ENCODE results near the gene LFNG.

LFNG gene

DNA sequence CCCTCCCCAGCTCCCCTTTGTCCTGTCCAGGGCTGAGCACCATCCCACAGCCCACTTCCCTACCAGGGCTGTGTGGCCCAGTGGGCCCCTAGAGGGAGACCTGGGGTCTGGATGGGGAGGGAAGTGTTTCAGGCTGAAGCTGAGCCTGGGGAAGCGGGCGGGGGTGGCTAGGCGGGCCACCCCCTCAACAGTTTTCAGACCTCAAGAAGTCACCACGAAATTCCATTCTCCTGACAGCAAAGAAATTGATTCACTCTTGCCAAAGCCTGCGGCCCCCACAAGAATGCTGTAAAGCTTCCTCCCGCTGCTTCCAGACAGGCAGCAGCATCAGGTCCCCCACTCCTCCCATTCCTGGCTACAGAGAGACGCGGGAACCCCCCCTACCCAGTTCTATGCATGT, 2.5 kb upstream of the LFNG start:
- no peak for DNase-seq (ENCODE audit: low read depth in 2 of 2)

DNA sequence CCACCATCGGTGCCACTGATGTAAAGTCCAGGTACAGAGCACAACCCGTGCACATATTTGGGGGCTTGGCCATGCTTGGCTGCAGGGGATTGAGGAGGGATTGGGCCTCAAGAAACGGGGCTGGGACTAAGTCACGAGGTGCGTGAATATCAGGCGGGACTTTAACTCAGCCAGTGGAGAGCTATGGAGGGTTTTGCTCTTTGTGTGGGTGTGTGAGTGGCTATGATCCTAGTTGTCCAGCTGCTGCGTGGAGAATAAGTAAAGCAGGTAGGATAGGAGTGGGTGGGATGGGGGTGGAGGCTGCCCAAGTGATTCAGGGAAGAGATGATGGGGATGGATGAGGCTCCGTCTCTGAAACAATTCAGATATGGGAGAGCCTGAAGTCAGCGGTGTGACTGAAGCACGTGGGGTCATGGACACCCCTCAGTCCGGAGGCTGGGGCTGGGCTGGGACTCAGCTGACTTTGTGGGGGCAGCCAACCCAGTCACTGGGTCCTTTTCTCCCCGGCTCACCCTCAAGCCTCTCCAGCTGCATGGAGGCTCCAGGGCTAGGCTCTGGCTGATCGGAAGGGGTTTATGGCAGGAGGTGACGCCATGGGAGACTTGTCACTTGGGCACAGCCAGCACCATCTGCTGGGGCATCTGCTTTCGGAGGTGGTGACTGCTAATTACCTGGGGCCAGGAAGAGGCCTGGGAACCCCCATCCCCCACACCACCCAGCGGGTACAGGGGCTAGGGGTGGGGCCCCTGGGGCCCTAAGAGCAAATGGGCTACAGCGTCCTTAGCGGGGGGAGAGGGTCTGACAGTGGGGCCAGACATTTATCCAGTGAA, 1.7 kb upstream of the LFNG start:
- no peak for DNase-seq (ENCODE audit: low read depth in 2 of 2)

DNA sequence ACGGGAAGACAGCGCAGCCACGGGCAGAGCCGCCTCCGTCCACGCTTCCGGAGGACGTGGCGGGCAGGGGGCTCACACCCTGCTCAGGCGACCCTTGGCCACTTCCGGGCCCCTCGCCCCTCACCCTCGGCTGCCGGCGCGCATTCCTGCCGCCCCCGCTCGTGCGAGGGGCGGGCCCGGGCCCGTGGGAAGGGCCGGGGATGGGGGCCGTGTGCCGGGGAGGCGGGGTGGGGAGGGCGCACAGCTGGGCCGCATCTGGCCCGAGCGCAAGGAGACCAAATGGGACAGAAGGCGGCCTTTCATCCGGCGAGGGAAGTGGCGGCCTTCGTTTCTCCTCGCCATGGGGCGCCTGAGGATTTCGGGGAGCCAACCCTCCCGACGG, 846 bp upstream of the LFNG start:
- no peak for DNase-seq (ENCODE audit: low read depth in 2 of 2)

- DNase-seq (ENCODE audit: low read depth in 2 of 2) = no peak
Measured at GRCh38 chr7:2520131-2520760, 672 bp downstream of the LFNG start.

DNA sequence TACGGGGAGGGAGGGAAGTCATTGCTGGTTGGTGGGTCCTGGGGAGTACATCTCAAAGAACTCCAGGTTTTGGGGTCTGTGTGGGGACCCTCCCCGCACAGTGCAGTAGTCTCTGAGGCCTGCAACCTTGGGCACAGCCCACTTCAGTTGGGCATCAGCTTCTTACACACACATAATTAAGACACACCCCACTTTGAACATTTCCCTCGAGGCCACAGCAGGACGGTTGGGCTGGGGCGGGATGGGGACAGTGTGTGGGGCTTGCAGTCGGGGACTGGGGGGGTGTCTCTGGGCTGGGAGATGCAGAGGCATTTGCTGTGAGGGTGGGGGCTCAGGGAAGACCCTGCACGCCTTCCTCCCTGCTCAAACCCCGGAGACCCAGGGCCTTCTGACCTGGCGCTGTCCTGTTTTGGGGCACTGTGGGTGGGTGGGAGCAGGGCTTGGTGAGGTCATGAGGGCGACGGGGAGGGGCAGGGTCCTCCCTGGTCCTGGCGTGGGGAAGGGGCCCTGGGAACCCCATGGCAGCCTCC, 1.3 kb downstream of the LFNG start:
- no peak for DNase-seq (ENCODE audit: low read depth in 2 of 2)

DNA sequence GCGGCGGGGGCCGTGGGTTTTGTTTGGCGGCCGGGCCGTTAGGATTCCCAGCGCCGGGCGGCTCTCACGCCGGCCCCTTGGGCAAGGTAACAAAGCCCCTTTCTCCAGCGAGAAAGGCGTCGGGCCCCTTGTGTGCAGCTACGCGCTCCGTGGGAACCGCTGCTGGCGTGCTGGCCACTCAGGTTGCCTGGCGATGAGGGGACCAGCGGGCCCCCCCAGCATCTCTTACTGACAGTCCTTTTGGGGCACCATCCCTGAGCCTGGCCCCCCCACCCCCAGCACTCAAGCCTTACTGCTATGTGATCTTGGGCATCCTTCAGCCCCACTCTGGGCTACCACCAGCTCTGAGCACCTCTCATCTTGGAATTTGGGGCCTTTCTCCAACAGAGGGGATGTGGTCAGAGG, 1.8 kb downstream of the LFNG start:
- no peak for DNase-seq (ENCODE audit: low read depth in 2 of 2)

DNA sequence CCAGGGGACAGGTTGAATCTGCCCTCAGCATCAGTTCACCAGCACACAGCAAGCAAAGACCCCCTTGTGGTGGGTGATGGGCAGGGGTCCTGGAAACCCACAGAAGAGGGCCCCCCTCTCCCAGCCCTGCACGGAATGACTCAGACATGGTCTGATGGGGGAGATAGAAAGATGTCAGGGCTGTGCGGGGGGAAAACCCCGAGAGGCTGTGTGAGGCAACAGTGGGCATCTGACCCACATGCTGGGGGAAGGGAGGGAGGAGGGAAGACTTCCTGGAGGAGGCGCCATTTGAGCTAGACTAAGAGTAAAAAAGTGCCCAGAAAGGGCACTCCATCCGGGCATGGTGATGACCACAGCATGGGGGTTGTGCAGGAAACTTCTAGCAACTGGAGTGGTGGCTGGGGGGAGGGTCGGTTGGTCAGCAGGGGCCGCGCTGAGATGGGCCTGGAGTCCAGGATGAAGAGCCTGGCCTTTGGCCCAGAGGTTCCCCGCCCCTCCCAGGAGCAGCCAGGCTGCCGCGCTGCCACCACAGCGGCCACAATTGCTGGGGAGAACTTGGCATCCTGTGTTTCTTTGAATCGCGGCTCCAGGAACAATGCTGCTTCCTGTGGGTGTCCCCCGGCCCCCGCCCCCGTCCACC, 2.5 kb downstream of the LFNG start:
- peak; percentile 62 to 74 for DNase-seq (ENCODE audit: low read depth in 2 of 2)

DNA sequence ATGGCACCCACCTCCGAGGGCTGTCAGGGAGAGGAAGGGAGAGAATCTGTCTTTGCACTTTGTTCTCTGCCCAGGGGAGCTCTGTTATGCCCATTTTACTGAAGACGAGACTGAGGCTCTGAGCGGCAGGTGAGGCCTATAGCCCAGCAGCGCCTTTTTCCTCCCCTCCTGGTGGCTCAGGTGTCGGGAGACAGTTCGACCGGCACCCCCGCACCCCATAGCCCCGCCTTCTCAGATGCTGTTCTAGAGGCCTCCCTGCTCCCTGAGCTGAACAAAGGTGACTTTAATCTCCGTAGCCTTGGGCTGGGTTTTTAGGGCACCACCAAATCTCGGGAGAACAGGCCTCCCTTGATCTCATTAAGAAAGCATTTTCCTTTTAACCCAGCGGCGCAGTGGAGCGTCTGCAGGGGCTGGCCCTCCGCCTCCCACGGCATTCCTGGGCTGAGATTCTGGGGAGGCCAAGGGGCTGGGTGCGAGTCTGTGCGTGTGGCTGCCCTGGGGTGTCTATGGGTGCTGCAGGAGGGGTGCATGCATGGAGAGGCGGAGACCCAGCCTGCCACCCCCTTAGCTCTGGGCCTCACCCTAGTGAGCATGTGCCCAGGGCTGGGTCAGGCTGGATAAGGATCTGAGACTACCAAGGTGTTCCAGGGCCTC, 3.3 kb downstream of the LFNG start:
- DNase-seq (ENCODE audit: low read depth in 2 of 2) = no peak

DNA sequence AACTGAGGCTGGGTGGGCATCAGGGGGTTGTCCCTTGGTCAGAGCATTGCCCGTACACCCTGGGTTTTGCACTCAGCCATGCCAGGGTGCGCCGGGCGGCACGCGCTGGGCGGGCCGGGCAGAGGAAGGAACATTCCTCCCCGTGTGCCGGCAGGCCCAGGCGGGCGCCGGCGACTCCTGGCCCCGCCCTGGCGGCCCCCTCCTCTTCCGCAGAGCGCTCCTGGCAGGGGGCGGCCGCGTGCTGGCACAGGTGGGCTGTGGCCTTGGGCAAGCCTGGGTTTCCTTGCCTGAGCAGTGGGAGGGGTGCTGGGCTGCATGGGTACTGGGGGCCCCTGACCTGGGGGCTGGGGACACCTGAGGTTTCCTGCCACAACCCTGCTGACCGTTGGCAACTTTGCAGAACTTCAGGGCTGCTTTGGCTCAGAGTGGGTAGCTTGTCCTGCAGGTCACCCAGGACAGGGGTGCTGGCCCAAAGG, 3.9 kb downstream of the LFNG start:
- no peak for DNase-seq (ENCODE audit: low read depth in 2 of 2)

GRCh38 chr7:2523941-2524807, 4.6 kb downstream of the LFNG start:
- no peak for DNase-seq (ENCODE audit: low read depth in 2 of 2)

DNA sequence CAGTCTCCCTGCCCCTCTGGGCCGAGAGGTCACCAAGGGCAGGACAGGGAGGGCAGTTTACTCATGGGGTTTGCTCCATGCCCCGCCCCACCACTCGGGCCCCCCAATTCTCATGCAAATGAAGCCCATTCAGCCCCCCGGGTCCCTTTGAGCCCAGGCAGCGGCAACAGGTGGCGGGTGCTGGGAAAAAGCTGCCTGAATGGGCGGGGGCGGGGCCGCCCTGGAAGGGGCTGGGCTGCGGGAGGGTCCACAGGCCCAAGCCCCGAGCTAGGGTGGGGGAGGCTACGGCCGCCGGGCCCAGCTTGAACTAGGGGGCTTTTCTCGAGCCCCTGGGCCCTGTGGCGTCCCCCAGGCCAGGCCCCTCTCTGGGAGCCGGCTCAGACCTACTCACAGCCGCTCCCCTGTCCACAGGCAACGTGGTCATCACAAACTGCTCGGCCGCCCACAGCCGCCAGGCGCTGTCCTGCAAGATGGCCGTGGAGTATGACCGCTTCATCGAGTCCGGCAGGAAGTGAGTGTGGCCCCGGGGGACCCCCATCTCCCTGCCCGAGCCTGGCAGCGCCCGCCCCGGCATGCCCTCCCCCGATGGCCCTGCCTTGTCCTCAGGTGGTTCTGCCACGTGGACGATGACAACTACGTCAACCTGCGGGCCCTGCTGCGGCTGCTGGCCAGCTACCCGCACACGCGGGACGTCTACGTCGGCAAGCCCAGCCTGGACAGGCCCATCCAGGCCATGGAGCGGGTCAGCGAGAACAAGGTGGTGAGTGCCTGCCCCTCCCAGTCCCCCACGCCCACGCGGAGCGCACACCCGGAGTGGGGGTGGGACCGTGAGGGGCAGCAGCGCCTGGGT, 5.5 kb downstream of the LFNG start:
- no peak for DNase-seq (ENCODE audit: low read depth in 2 of 2)

DNA sequence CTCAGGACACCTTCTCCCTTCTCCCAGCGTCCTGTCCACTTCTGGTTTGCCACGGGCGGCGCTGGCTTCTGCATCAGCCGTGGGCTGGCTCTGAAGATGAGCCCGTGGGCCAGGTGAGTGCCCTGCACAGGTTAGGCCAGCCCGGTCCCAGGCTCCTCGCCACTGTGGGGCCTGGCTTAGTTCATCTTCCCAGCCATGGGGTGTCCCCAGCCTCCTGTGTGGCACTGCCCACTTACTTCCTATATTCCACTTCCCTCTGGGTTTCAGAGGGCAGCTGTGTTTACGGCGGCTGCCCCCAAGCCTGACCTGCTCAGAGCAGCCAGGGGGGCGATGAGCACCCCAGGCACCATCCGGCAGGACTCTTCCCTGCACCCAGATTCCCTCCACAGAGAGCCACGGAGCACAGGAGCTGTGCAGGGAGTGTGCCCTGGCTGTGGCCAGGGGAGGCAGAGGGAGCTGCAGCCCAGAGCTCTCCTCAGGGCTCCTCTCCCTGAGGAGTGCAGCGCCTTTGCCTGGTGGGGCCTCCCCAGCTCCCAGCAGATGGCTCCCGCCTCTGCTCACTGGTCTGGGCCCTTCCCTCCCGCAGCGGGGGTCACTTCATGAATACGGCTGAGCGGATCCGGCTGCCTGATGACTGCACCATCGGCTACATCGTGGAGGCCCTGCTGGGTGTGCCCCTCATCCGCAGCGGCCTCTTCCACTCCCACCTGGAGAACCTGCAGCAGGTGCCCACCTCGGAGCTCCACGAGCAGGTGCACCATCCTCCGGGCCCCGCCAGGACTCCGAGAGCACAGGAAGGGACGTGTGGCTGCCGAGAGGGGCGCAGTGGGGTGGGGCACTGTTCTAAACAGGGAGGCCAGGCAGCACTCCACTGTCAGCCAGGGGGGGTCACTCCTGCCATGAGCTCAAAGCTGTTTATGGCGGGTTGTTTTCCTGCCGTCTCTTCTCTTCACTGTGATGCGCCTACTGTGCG, 6.4 kb downstream of the LFNG start:
- DNase-seq (ENCODE audit: low read depth in 2 of 2) = no peak

DNA sequence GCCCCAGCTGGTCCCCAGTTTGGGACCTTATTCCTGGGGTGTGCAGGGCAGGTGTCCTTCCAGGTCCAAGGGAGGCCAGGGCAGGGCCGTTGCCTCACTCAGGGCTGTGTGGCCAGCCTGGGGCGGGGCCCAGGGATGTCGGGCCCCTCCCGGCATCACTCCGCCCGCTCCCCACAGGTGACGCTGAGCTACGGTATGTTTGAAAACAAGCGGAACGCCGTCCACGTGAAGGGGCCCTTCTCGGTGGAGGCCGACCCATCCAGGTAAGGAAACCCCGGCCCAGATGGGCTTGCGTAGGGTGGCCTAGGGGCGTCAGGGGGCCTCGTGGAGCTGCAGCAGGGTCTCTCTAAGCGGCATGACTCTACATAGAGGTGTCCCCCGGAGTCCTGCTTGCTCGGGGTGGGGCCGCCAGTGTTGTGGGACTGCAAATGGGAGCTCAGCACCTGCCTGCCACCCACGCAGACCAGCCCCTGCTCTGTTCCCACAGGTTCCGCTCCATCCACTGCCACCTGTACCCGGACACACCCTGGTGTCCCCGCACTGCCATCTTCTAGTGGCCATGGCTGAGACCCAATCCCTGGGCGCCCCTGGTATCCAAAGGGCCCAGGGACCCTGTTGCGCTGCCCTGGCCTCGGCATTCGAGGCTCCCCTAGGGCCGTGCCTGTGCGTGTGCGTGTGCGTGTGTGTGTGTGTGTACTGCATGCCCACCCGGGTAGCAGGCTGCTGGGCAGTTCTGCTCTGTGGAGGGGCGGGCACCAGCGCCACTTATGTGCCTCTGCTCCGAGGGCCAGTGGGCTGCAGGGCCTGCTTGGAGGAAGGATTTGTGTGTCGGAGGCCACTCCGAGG, 7.3 kb downstream of the LFNG start:
- DNase-seq (ENCODE audit: low read depth in 2 of 2) = no peak

DNA sequence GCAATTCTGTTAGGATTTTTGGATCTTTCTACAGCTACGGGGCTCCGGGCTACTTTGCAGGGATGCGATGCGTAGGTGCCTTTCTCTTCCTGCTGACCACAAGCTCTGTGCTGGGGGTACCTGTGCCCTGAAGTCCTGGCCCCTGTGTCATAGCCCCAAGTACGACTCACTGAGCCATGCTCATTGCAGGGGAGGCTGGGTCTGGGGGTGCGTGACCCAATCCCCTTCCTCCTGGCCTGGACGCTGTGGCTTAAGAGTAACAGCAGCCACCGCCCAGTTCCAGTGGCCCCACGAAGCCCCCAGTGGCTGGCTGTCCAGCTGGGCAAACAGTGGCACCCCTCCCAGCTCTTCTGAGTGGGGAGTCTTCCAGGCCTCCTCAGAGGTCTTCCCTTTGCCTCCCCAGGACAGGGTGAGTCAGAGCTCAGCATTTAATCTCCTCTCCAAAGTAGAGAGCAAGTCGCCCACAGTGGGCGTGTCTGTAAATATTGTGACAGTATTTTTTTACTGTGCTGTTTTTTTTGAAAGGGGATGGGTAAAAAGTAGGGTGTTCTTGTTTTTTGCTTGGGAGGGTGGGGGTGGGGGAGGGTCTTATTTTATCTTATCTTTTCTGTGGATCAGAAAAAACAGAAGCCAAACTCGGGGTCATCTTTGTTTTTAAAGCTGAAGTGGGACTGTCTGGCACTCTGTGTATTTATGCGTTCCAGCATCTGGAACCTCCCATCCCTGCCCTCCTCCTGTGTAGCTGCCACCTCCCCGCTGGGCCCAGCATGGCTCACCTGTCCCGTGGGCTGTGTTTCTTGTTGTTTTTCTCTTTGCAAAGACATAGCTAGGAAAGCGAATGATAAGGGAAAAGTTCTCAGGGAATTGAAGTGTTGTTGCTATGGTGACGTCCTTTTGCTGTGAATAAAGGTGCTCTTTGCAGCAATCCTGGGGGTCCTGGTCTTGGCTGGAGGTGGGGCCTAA, 8.2 kb downstream of the LFNG start:
- DNase-seq (ENCODE audit: low read depth in 2 of 2) = peak in 1 of 2 donors; percentile 55

DNA sequence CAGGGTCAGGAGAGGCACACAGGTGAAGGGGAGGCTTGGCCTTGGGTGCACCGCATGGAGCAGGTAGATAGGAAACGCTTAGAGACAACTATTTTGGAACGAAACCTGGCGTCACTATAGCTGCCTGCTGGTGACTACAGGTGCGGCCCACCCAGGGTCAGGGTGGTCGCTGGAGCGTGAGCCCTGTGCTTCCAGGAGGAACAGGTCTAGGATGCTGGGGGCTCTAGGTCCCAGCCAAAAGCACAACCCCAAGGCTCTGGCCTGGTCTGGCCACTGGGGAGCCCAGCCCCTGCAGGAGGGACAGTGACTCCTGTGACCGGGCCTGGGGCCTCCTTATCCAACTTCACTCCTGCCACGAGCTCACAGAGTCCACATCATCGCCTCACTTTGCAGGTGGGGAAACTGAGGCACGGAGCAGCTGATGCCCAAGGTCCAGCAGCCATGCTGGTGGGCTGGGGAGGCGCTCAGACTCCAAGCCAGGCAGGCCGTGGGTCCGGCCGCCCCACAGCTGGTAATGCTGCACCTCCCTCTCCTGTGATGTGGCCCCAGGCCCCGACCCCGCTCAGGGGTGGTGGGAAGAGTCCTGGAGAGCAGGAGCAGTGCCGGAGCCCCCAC, 9.0 kb downstream of the LFNG start:
- DNase-seq (ENCODE audit: low read depth in 2 of 2) = no peak

All from stimulated activated CD8-positive, alpha-beta memory T cell treated with anti-CD3 and anti-CD28 coated beads, Interleukin-15, amount 100 ng/mL, for 4 hours (primary cell).